ENCODE data around the gene METTL13. TPM values are rescaled to one million over a fixed set of nuclear protein-coding genes. Genes with fewer than 3 reads are reported as not detected.

Gene METTL13
- polyA plus RNA-seq, 1 donor from 2014 or later = 8.4 TPM

GRCh38 chr1:171814692-171815091, 33.2 kb downstream of the METTL13 start:
- Histone ChIP-seq H3K4me3 (ENCODE audit: low read length) (no peak overlapping the region), H3K79me2 (replicated peaks; ENCODE audit: insufficient read depth, low read length) (no peaks in the 10 kb centered on the region)

GRCh38 chr1:171816300-171816901, 34.9 kb downstream of the METTL13 start:
- Histone ChIP-seq H3K4me3 (ENCODE audit: low read length) (no peak overlapping the region), H3K79me2 (replicated peaks; ENCODE audit: insufficient read depth, low read length) (no peaks in the 10 kb centered on the region), H4K20me1 (ENCODE audit: insufficient read depth) (no peaks in the 10 kb centered on the region), H3K36me3 (ENCODE audit: insufficient read depth, low read length) (no peaks in the 10 kb centered on the region), H3K9me2 (ENCODE audit: insufficient read depth, low read length) (no peaks in the 10 kb centered on the region), H3F3A (ENCODE audit: insufficient read depth, low read length, poor library complexity, severe bottlenecking) (no peaks in the 10 kb centered on the region), H2AFZ (ENCODE audit: low read depth, low read length) (no peak overlapping the region), H3K27me3 (ENCODE audit: insufficient read depth, low read depth, low read length) (no peaks in the 10 kb centered on the region), H3K4me2 (ENCODE audit: low read length) (no peak overlapping the region), H3K9me3 (ENCODE audit: low read length) (no peaks in the 10 kb centered on the region), H3K9ac (ENCODE audit: low read length) (no peak overlapping the region), H3K27ac (ENCODE audit: low read length) (no peak overlapping the region)
- TF ChIP-seq POLR2AphosphoS5 (IDR thresholded peaks at IDR 0.05) = no peak

More at GRCh38 chr1:171814692-171815091, 33.2 kb downstream of the METTL13 start:
- Histone ChIP-seq H3F3A (ENCODE audit: insufficient read depth, low read length, poor library complexity, severe bottlenecking) (no peaks in the 10 kb centered on the region), H3K27me3 (ENCODE audit: insufficient read depth, low read depth, low read length) (no peaks in the 10 kb centered on the region), H3K27ac (ENCODE audit: low read length) (no peak overlapping the region), H3K9me3 (ENCODE audit: low read length) (no peaks in the 10 kb centered on the region), H3K9me2 (ENCODE audit: insufficient read depth, low read length) (no peaks in the 10 kb centered on the region), H2AFZ (ENCODE audit: low read depth, low read length) (no peak overlapping the region), H4K20me1 (ENCODE audit: insufficient read depth) (no peaks in the 10 kb centered on the region), H3K9ac (ENCODE audit: low read length) (no peak overlapping the region), H3K36me3 (ENCODE audit: insufficient read depth, low read length) (no peaks in the 10 kb centered on the region), H3K4me2 (ENCODE audit: low read length) (no peak overlapping the region)
- no peak for TF ChIP-seq EP300 (conservative IDR thresholded peaks at IDR 0.05; ENCODE audit: poor library complexity, severe bottlenecking)
- TF ChIP-seq RAD21 (conservative IDR thresholded peaks at IDR 0.05) = no peak
- no peak for TF ChIP-seq SMC3 (conservative IDR thresholded peaks at IDR 0.05; ENCODE audit: poor library complexity)

GRCh38 chr1:171817511-171818265, 36.2 kb downstream of the METTL13 start:
- Histone ChIP-seq H3K4me2 (ENCODE audit: low read length) (no peak overlapping the region), H3K4me3 (ENCODE audit: low read length) (no peak overlapping the region), H2AFZ (ENCODE audit: low read depth, low read length) (no peak overlapping the region), H3K79me2 (replicated peaks; ENCODE audit: insufficient read depth, low read length) (no peaks in the 10 kb centered on the region), H4K20me1 (ENCODE audit: insufficient read depth) (no peaks in the 10 kb centered on the region), H3K36me3 (ENCODE audit: insufficient read depth, low read length) (no peaks in the 10 kb centered on the region), H3K9me3 (ENCODE audit: low read length) (no peaks in the 10 kb centered on the region), H3K27ac (ENCODE audit: low read length) (no peak overlapping the region), H3F3A (ENCODE audit: insufficient read depth, low read length, poor library complexity, severe bottlenecking) (no peaks in the 10 kb centered on the region), H3K9ac (ENCODE audit: low read length) (no peak overlapping the region), H3K27me3 (ENCODE audit: insufficient read depth, low read depth, low read length) (no peaks in the 10 kb centered on the region), H3K9me2 (ENCODE audit: insufficient read depth, low read length) (no peaks in the 10 kb centered on the region)
- TF ChIP-seq RAD21 (conservative IDR thresholded peaks at IDR 0.05) (no peak), REST (IDR thresholded peaks at IDR 0.05; ENCODE audit: borderline replicate concordance) (no peak)

All from neural cell (in vitro differentiated cells).